ENCODE results near the gene AK5.

DNA sequence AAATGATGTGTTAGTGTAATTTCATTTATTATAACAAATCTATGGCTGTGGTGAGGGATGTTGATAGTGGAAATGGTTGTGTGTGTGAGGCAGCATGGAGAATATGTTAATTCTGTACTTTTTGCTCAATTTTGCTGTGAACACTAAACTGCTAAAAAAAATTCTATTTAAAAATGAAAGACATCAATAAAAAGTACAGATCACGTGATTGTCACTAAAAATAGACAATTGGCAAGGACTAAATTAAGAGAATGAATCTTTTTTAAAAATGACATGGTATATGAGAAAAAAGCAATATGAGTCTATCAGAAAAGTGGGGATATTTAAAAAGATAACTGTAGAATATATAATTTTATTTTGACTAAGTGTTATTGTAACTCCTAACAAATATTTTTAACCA is 46.9 kb upstream of the AK5 start:
- TF ChIP-seq, protein P1, sequence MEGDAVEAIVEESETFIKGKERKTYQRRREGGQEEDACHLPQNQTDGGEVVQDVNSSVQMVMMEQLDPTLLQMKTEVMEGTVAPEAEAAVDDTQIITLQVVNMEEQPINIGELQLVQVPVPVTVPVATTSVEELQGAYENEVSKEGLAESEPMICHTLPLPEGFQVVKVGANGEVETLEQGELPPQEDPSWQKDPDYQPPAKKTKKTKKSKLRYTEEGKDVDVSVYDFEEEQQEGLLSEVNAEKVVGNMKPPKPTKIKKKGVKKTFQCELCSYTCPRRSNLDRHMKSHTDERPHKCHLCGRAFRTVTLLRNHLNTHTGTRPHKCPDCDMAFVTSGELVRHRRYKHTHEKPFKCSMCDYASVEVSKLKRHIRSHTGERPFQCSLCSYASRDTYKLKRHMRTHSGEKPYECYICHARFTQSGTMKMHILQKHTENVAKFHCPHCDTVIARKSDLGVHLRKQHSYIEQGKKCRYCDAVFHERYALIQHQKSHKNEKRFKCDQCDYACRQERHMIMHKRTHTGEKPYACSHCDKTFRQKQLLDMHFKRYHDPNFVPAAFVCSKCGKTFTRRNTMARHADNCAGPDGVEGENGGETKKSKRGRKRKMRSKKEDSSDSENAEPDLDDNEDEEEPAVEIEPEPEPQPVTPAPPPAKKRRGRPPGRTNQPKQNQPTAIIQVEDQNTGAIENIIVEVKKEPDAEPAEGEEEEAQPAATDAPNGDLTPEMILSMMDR (IDR thresholded peaks at IDR 0.05): no peak
- no peak for TF ChIP-seq POLR2A (IDR thresholded peaks at IDR 0.05)
